OCI-LY7 (cell line): ENCODE data around the gene SAMD8. TPM values are rescaled to one million over a fixed set of nuclear protein-coding genes. Genes with fewer than 3 reads are reported as not detected.
"Not testable (repeated sequence)": the region's sequence is repeated elsewhere in the genome, so short reads cannot be mapped to it uniquely, and the experiment has no call there.

Source experiments
- BruUV-seq: library from RNA; stranded (reverse); fragments of 400-500 nt; replicated peaks from 2 replicates; lab custom pipeline; 2021; lab: Mats Ljungman, UMichigan
- CTCF ChIA-PET: fragments of 300-600 bp; sonication (Branson Sonifier 250); formaldehyde crosslinking; loops from one replicate; lab custom pipeline; 2022; ENCODE audit warnings: antibody characterized with exemption; ENCODE audit not compliant: unreplicated experiment; lab: Charles Lee
- POLR2A ChIA-PET: fragments of 300-600 bp; sonication (Branson Sonifier 250); formaldehyde crosslinking; loops from one replicate; lab custom pipeline; 2022; ENCODE audit warnings: antibody characterized with exemption; lab: Charles Lee
- DNase-seq: peaks from one replicate; pipeline ENCODE4 v3.0.0-alpha.2; 2015; ENCODE audit warnings: low spot score
- H2AFZ ChIP-seq: fragments of 200-600 bp; sonication (generic), shearing (Covaris generic); 2 replicates; pipeline ENCODE4 v1.6.1; 2014; ENCODE audit warnings: mild to moderate bottlenecking, antibody characterized with exemption, low read length, moderate library complexity
- H3K27ac ChIP-seq: fragments of 200-600 bp; sonication (generic); 2 replicates; pipeline ENCODE4 v1.5.1; 2014; ENCODE audit warnings: mixed run types, low read depth, mild to moderate bottlenecking, moderate library complexity, low read length, inconsistent platforms; ENCODE audit not compliant: poor library complexity, severe bottlenecking
- H3K36me3 ChIP-seq: fragments of 200-600 bp; sonication (generic); 2 replicates; pipeline ENCODE4 v1.6.1; 2014; ENCODE audit warnings: mild to moderate bottlenecking, antibody characterized with exemption, low read length, moderate library complexity, mixed read lengths; ENCODE audit not compliant: insufficient read depth
- H3K4me1 ChIP-seq: fragments of 200-600 bp; sonication (generic); 2 replicates; pipeline ENCODE4 v1.5.1; 2014; ENCODE audit warnings: mild to moderate bottlenecking, low read length; ENCODE audit not compliant: insufficient read depth, poor library complexity, severe bottlenecking
- H3K4me2 ChIP-seq: fragments of 200-600 bp; sonication (generic); 2 replicates; pipeline ENCODE4 v1.6.1; 2014; ENCODE audit warnings: mild to moderate bottlenecking, low read length
- H3K4me3 ChIP-seq: fragments of 200-600 bp; sonication (generic); 2 replicates; pipeline ENCODE4 v1.5.1; 2014; ENCODE audit warnings: mild to moderate bottlenecking, low read depth, low read length; ENCODE audit not compliant: poor library complexity, severe bottlenecking
- H3K79me2 ChIP-seq: fragments of 200-600 bp; sonication (generic); 2 replicates; pipeline ENCODE4 v1.6.1; 2016; ENCODE audit warnings: low read depth, mild to moderate bottlenecking, low read length, moderate library complexity, mixed read lengths; ENCODE audit not compliant: insufficient read depth
- H3K9me2 ChIP-seq: fragments of 200-600 bp; sonication (generic); 2 replicates; pipeline ENCODE4 v1.6.1; 2016; ENCODE audit warnings: mild to moderate bottlenecking, low read length, mixed read lengths; ENCODE audit not compliant: insufficient read depth
- H3K9me3 ChIP-seq: fragments of 200-600 bp; sonication (generic); 2 replicates; pipeline ENCODE4 v1.6.1; 2014; ENCODE audit warnings: mild to moderate bottlenecking, mixed run types, low read length, mixed read lengths
- H4K20me1 ChIP-seq: fragments of 200-600 bp; sonication (generic); 2 replicates; pipeline ENCODE4 v1.6.1; 2014; ENCODE audit warnings: mild to moderate bottlenecking, antibody characterized with exemption, low read length, moderate library complexity, mixed read lengths; ENCODE audit not compliant: insufficient read depth
- CTCF ChIP-seq: fragments of 200-600 bp; sonication (generic); conservative IDR thresholded peaks from 2 replicates; pipeline ENCODE4 v1.5.1; 2014; ENCODE audit warnings: mild to moderate bottlenecking, antibody characterized with exemption, low read length, moderate library complexity, mixed read lengths
- EZH2phosphoT487 ChIP-seq: fragments of 200-600 bp; sonication (generic); IDR thresholded peaks from 2 replicates; pipeline ENCODE4 v1.6.1; 2018; ENCODE audit warnings: low read depth, borderline replicate concordance, mild to moderate bottlenecking, mixed run types, antibody characterized with exemption, low read length, moderate library complexity, mixed read lengths
- intact Hi-C: fragments of 100-400 bp; cut with micrococcal nuclease; formaldehyde crosslinking; loops from one replicate; pipeline ENCODE4 v1.10.0; 2022; ENCODE audit not compliant: unreplicated experiment
- total RNA-seq, 2 experiments: library from RNA; depleted of rRNA in 1 of 2; stranded (reverse); fragments of >200 nt in 1 of 2; shearing (Covaris generic) in 1 of 2; gene quantifications; 2 replicates each; pipeline ENCODE4 v1.2.3, GENCODE V29; 2014 to 2022

SAMD8 gene
- total RNA-seq, 2 experiments from 2014 or later = 8.8 to 16.7 TPM

- ChIA-PET POLR2A (no interaction called here), CTCF (no interaction called here)
- Histone ChIP-seq H3K79me2 (peaks cover 23% of the 10 kb centered on the region; the same call in 1 of the 2 replicates), H3K9me3 (no peaks in the 10 kb centered on the region), H4K20me1 (no peaks in the 10 kb centered on the region), H3K9me2 (no peaks in the 10 kb centered on the region), H3K4me1 (no peaks in the 10 kb centered on the region), H3K4me3 (no peak overlapping the region), H2AFZ (no peak overlapping the region), H3K36me3 (peaks cover 9% of the 10 kb centered on the region), H3K27ac (no peak overlapping the region), H3K4me2 (no peak overlapping the region)
- no peak for DNase-seq
- TF ChIP-seq EZH2phosphoT487 (no peak), CTCF (no peak)
- intact Hi-C loops = no loop called here
- TSS peak; percentile 17 for BruUV-seq
These were observed 14.8 kb downstream of the SAMD8 start for GRCh38 chr10:75126277-75126676.

- Histone ChIP-seq H3K9me2 (no peaks in the 10 kb centered on the region), H3K36me3 (peaks cover 9% of the 10 kb centered on the region), H3K4me2 (no peak overlapping the region), H3K27ac (no peak overlapping the region), H3K4me1 (no peaks in the 10 kb centered on the region), H3K9me3 (no peaks in the 10 kb centered on the region), H3K79me2 (peaks cover 12% of the 10 kb centered on the region; the same call in 1 of the 2 replicates), H4K20me1 (no peaks in the 10 kb centered on the region), H2AFZ (no peak overlapping the region), H3K4me3 (no peak overlapping the region)
- CTCF ChIA-PET = no interaction called here
- BruUV-seq = no TSS peak
- DNase-seq = no peak
- TF ChIP-seq EZH2phosphoT487 (no peak), CTCF (no peak)
- POLR2A ChIA-PET = no interaction called here
- intact Hi-C loops = no loop called here
These were observed 16.0 kb downstream of the SAMD8 start for GRCh38 chr10:75127471-75127870.

- H3K4me3 ChIP-seq, H3K9me2 ChIP-seq, H3K4me2 ChIP-seq, BruUV-seq, intact Hi-C loops, H3K9me3 ChIP-seq, H3K27ac ChIP-seq, H3K4me1 ChIP-seq, H3K36me3 ChIP-seq, H4K20me1 ChIP-seq, CTCF ChIA-PET, H2AFZ ChIP-seq, H3K79me2 ChIP-seq: not testable (repeated sequence)
- peak; percentile 15 for DNase-seq
- POLR2A ChIA-PET = interaction anchor here (0.7 to 1.3 kb wide), 6 partner anchors 8 to 1103 kb away, joined by 3 to 7 read pairs (median 3); no protein-coding TSS in a partner anchor
These were observed 17.5 kb downstream of the SAMD8 start for GRCh38 chr10:75128985-75129384.
